Activated gamma-delta T cell (primary cell): ENCODE data around the gene LMCD1.

Experiments used
- DNase-seq: peaks from one replicate; lab custom pipeline; 2025; lab: John Stamatoyannopoulos, UW

The LMCD1 gene

GRCh38 chr3:8505621-8506020 lies 4.0 kb downstream of the LMCD1 start:
- no peak for DNase-seq

- DNase-seq = no peak
These were observed 5.0 kb downstream of the LMCD1 start for GRCh38 chr3:8506571-8507061.

GRCh38 chr3:8507496-8507895 lies 5.9 kb downstream of the LMCD1 start:
- no peak for DNase-seq

- DNase-seq = no peak
These were observed 8.3 kb downstream of the LMCD1 start for GRCh38 chr3:8509961-8510360.

- DNase-seq = no peak
These were observed 10.6 kb downstream of the LMCD1 start for GRCh38 chr3:8512234-8512633.

GRCh38 chr3:8516047-8516661 lies 14.5 kb downstream of the LMCD1 start:
- no peak for DNase-seq

GRCh38 chr3:8516783-8517182 lies 15.2 kb downstream of the LMCD1 start:
- DNase-seq = no peak

GRCh38 chr3:8517487-8517886 lies 15.9 kb downstream of the LMCD1 start:
- no peak for DNase-seq

GRCh38 chr3:8518138-8518537 lies 16.5 kb downstream of the LMCD1 start:
- no peak for DNase-seq

- no peak for DNase-seq
These were observed 17.5 kb downstream of the LMCD1 start for GRCh38 chr3:8519156-8519555.

- DNase-seq = no peak
These were observed 18.3 kb downstream of the LMCD1 start for GRCh38 chr3:8519774-8520448.

GRCh38 chr3:8520816-8521403 lies 19.3 kb downstream of the LMCD1 start:
- DNase-seq = no peak

GRCh38 chr3:8523041-8523440 lies 21.4 kb downstream of the LMCD1 start:
- DNase-seq = no peak

GRCh38 chr3:8524249-8524648 lies 22.6 kb downstream of the LMCD1 start:
- no peak for DNase-seq

GRCh38 chr3:8524656-8525399 lies 23.2 kb downstream of the LMCD1 start:
- DNase-seq = no peak

- no peak for DNase-seq
These were observed 24.3 kb downstream of the LMCD1 start for GRCh38 chr3:8525893-8526292.

- DNase-seq = no peak
These were observed 27.6 kb downstream of the LMCD1 start for GRCh38 chr3:8529181-8529637.

GRCh38 chr3:8529738-8530525 lies 28.3 kb downstream of the LMCD1 start:
- DNase-seq = no peak

GRCh38 chr3:8530581-8530980 lies 29.0 kb downstream of the LMCD1 start:
- DNase-seq = no peak

GRCh38 chr3:8532251-8532871 lies 30.7 kb downstream of the LMCD1 start:
- DNase-seq = no peak
